WTC11 (cell line): ENCODE results near the gene CCNJL.
A peak's percentile ranks its signal among the peaks of the same experiment; 100 is the strongest.

Experiments used
- CDX4 ChIP-seq: fragments of 250-450 bp; sonication (Bioruptor Pico); IDR thresholded peaks from 2 replicates; pipeline ENCODE4 v1.9.0; 2021; ENCODE audit warnings: moderate library complexity, mild to moderate bottlenecking, inconsistent platforms, borderline replicate concordance
- CTCF ChIP-seq: fragments of 200-600 bp; IDR thresholded peaks from 2 replicates; pipeline ENCODE4 v1.8.0; 2022; ENCODE audit warnings: antibody characterized with exemption
- ESRRA ChIP-seq: sonication (generic); formaldehyde crosslinking; IDR thresholded peaks from 2 replicates; pipeline ENCODE4 v1.8.1; 2022; ENCODE audit warnings: mild to moderate bottlenecking, missing genetic modification reagents, borderline replicate concordance
- FOXK1 ChIP-seq: sonication (generic); formaldehyde crosslinking; IDR thresholded peaks from 2 replicates; pipeline ENCODE4 v1.8.0; 2022; ENCODE audit warnings: mild to moderate bottlenecking, moderate library complexity, missing genetic modification reagents
- JUN ChIP-seq: sonication (generic); formaldehyde crosslinking; IDR thresholded peaks from 2 replicates; pipeline ENCODE4 v1.8.0; 2023; ENCODE audit warnings: mild to moderate bottlenecking, missing genetic modification reagents
- MAX ChIP-seq: sonication (generic); formaldehyde crosslinking; IDR thresholded peaks from 2 replicates; pipeline ENCODE4 v1.8.0; 2022; ENCODE audit warnings: mild to moderate bottlenecking, missing genetic modification reagents
- OVOL2 ChIP-seq: fragments of 250-450 bp; sonication (Bioruptor Pico); IDR thresholded peaks from 2 replicates; pipeline ENCODE4 v1.9.0; 2021; ENCODE audit warnings: mild to moderate bottlenecking, borderline replicate concordance
- RELA ChIP-seq: sonication (generic); formaldehyde crosslinking; IDR thresholded peaks from 2 replicates; pipeline ENCODE4 v1.8.1; 2022; ENCODE audit warnings: missing genetic modification reagents, mild to moderate bottlenecking, borderline replicate concordance
- SP1 ChIP-seq: sonication (generic); formaldehyde crosslinking; conservative IDR thresholded peaks from 2 replicates; pipeline ENCODE4 v1.8.1; 2022; ENCODE audit warnings: missing genetic modification reagents
- STAT6 ChIP-seq: sonication (generic); formaldehyde crosslinking; conservative IDR thresholded peaks from 2 replicates; pipeline ENCODE4 v1.8.1; 2023; ENCODE audit warnings: mild to moderate bottlenecking, low read depth, missing genetic modification reagents, moderate library complexity
- TEAD4 ChIP-seq: sonication (generic); formaldehyde crosslinking; IDR thresholded peaks from 2 replicates; pipeline ENCODE4 v1.8.0; 2022; ENCODE audit warnings: mild to moderate bottlenecking, missing genetic modification reagents
- ZBTB21 ChIP-seq: sonication (generic); formaldehyde crosslinking; IDR thresholded peaks from 2 replicates; pipeline ENCODE4 v1.8.1; 2023; ENCODE audit warnings: mild to moderate bottlenecking, missing genetic modification reagents, borderline replicate concordance
- ZBTB43 ChIP-seq: sonication (generic); formaldehyde crosslinking; IDR thresholded peaks from 2 replicates; pipeline ENCODE4 v1.8.1; 2023; ENCODE audit warnings: mild to moderate bottlenecking, missing genetic modification reagents
- ZNF263 ChIP-seq: sonication (generic); formaldehyde crosslinking; IDR thresholded peaks from 2 replicates; pipeline ENCODE4 v1.8.1; 2022; ENCODE audit warnings: low read depth, mild to moderate bottlenecking, moderate library complexity, missing genetic modification reagents

- TF ChIP-seq CTCF (peak; percentile 47; the same call in 1 of the 2 replicates), ESRRA (CRISPR knock-in tag) (peak; percentile 65; the same call in 1 of the 2 replicates), OVOL2 (CRISPR knock-in tag) (no peak), ZNF263 (CRISPR knock-in tag) (no peak), ZBTB43 (CRISPR knock-in tag) (no peak), STAT6 (CRISPR knock-in tag) (no peak), CDX4 (no peak), FOXK1 (CRISPR knock-in tag) (no peak), MAX (CRISPR knock-in tag) (no peak), SP1 (CRISPR knock-in tag) (no peak), TEAD4 (CRISPR knock-in tag) (no peak), JUN (CRISPR knock-in tag) (no peak), RELA (CRISPR knock-in tag) (no peak), ZBTB21 (no peak)
Observed at GRCh38 chr5:160266752-160267345, 45.5 kb downstream of the CCNJL start.
